HL-60/S4 treated with retinoic acid at 250 ng/mL for 4 days and 3 days (cell line): ENCODE results near the gene SEMA3A.
"Not testable (repeated sequence)": the region's sequence is repeated elsewhere in the genome, so short reads cannot be mapped to it uniquely, and the experiment has no call there.

Experiments used
- in situ Hi-C: fragments of 300-500 bp; cut with MboI; formaldehyde crosslinking; loops from 2 replicates; pipeline ENCODE4 v1.7.0; 2022; ENCODE audit warnings: low sequenced_read_pairs

The SEMA3A gene

GRCh38 chr7:84073186-84073875 lies 121.3 kb downstream of the SEMA3A start:
- in situ Hi-C loops = no loop called here

GRCh38 chr7:84070770-84071169 lies 123.8 kb downstream of the SEMA3A start:
- in situ Hi-C loops = no loop called here

GRCh38 chr7:84069999-84070500 lies 124.5 kb downstream of the SEMA3A start:
- in situ Hi-C loops = no loop called here

GRCh38 chr7:84069033-84069432 lies 125.6 kb downstream of the SEMA3A start:
- in situ Hi-C loops = no loop called here

- in situ Hi-C loops = not testable (repeated sequence)
These were observed 132.1 kb downstream of the SEMA3A start for GRCh38 chr7:84062489-84062901.

- in situ Hi-C loops = no loop called here
These were observed 133.8 kb downstream of the SEMA3A start for GRCh38 chr7:84060760-84061261.

- in situ Hi-C loops = no loop called here
These were observed 134.6 kb downstream of the SEMA3A start for GRCh38 chr7:84060000-84060399.

- in situ Hi-C loops = no loop called here
These were observed 136.1 kb downstream of the SEMA3A start for GRCh38 chr7:84058311-84059076.

GRCh38 chr7:84057576-84057975 lies 137.0 kb downstream of the SEMA3A start:
- in situ Hi-C loops = no loop called here

GRCh38 chr7:84055904-84056605 lies 138.5 kb downstream of the SEMA3A start:
- in situ Hi-C loops = no loop called here

GRCh38 chr7:84055199-84055598 lies 139.4 kb downstream of the SEMA3A start:
- in situ Hi-C loops = not testable (repeated sequence)

GRCh38 chr7:84049071-84049836 lies 145.3 kb downstream of the SEMA3A start:
- in situ Hi-C loops = no loop called here

- in situ Hi-C loops = no loop called here
These were observed 147.5 kb downstream of the SEMA3A start for GRCh38 chr7:84047085-84047484.

GRCh38 chr7:84044834-84045233 lies 149.8 kb downstream of the SEMA3A start:
- in situ Hi-C loops = no loop called here

GRCh38 chr7:84043661-84044191 lies 150.9 kb downstream of the SEMA3A start:
- in situ Hi-C loops = no loop called here

- in situ Hi-C loops = no loop called here
These were observed 152.5 kb downstream of the SEMA3A start for GRCh38 chr7:84042110-84042539.

GRCh38 chr7:84041649-84042048 lies 152.9 kb downstream of the SEMA3A start:
- in situ Hi-C loops = no loop called here

GRCh38 chr7:84040355-84040754 lies 154.2 kb downstream of the SEMA3A start:
- in situ Hi-C loops = no loop called here

GRCh38 chr7:84039432-84039831 lies 155.2 kb downstream of the SEMA3A start:
- in situ Hi-C loops = no loop called here

- in situ Hi-C loops = no loop called here
These were observed 166.9 kb downstream of the SEMA3A start for GRCh38 chr7:84027678-84028077.
